ENCODE results near the gene PDXK.

GRCh38 chr21:43808367-43808766 is 89.4 kb downstream of the PDXK start:
- TF ChIP-seq MAX (IDR thresholded peaks at IDR 0.05) (no peak), POLR2AphosphoS5 (IDR thresholded peaks at IDR 0.05; ENCODE audit: low read depth, low read length) (no peak), CTCF (IDR thresholded peaks at IDR 0.05; ENCODE audit: control extremely low read depth in 1 of 3, insufficient read depth in 1 of 3, low read depth in 1 of 3, low read length in 3 of 3) (no peak), POLR2A (IDR thresholded peaks at IDR 0.05; ENCODE audit: control extremely low read depth in 1 of 2, low read depth in 2 of 2, low read length in 2 of 2) (no peak), KDM5A (IDR thresholded peaks at IDR 0.05; ENCODE audit: low read length) (no peak), RAD21 (IDR thresholded peaks at IDR 0.05 in 1 of 2, conservative IDR thresholded peaks at IDR 0.05 in 1 of 2; ENCODE audit: low read depth in 2 of 2, low read length in 2 of 2) (no peak), EP300 (IDR thresholded peaks at IDR 0.05; ENCODE audit: borderline replicate concordance in 1 of 2, low read depth in 2 of 2, low read length in 2 of 2) (no peak), NRF1 (IDR thresholded peaks at IDR 0.05; ENCODE audit: low read depth, low read length) (no peak), RFX5 (IDR thresholded peaks at IDR 0.05; ENCODE audit: borderline replicate concordance, low read depth, low read length) (no peak), CEBPB (IDR thresholded peaks at IDR 0.05; ENCODE audit: low read depth, low read length) (no peak), EZH2 (IDR thresholded peaks at IDR 0.05; ENCODE audit: low read depth, low read length, severe bottlenecking) (no peak), SAP30 (IDR thresholded peaks at IDR 0.05; ENCODE audit: insufficient read depth, insufficient replicate concordance, low read length) (no peak), SIN3A (conservative IDR thresholded peaks at IDR 0.05 in 1 of 2, IDR thresholded peaks at IDR 0.05 in 1 of 2; ENCODE audit: low read depth in 1 of 2, low read length in 2 of 2) (no peak), PHF8 (conservative IDR thresholded peaks at IDR 0.05; ENCODE audit: low read depth, low read length) (no peak)

All from H1 (cell line).